Nucleus accumbens (tissue), 56 donors: ENCODE data around the gene VRK2.
A peak's percentile ranks its signal among the peaks of the same experiment; 100 is the strongest.

Experiments
- DNase-seq, 56 donors: peaks; one replicate each; lab custom pipeline; 2025; lab: John Stamatoyannopoulos, UW

The VRK2 gene

DNA sequence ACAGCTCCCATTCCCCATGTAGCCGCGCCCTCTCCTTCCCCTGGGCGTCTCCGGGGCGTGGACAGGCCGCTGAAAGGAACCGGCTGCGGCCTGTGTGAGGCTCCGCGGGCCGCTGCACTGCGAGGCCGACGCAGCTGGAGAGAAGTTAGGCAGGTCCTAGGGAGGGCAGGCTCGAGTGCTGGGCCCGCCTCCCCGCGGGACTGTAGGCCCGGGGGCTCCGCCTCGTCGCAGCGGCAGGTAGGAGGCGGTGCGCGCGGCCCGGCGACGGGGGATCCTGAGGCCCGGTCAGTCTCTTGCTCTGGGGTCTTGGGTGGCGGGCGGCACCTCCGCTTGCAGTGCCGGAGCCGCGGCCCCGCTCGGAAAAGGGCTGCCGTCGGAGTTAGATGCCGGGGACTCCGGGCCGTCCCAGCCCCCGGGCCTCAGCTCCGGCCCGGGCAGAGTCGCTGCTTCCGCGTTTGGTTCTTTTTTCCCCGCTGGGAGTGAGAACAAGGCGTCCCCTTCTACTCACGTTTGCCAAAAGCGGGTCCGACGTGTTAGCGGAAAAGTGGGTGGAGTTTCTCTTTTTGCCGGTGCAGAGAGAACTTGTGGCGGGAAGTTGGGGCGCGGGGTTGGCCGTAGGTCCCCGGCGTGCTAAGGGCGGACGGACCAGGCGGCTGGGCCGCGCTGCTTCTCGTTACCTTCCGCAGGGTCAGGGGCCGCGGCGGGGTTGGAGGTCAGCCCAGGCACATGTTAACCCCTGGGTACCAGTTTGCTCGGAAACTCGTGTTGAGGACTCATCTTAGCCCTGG is at the start of gene VRK2:
VRK2 (plus strand) TSS at position 222 of the 788 bp plus-strand sequence. CDS start 2,026 bp downstream, outside the sequence.
- DNase-seq = peak in 44 of 56 donors; percentile 17 to 75 (median 57)

DNA sequence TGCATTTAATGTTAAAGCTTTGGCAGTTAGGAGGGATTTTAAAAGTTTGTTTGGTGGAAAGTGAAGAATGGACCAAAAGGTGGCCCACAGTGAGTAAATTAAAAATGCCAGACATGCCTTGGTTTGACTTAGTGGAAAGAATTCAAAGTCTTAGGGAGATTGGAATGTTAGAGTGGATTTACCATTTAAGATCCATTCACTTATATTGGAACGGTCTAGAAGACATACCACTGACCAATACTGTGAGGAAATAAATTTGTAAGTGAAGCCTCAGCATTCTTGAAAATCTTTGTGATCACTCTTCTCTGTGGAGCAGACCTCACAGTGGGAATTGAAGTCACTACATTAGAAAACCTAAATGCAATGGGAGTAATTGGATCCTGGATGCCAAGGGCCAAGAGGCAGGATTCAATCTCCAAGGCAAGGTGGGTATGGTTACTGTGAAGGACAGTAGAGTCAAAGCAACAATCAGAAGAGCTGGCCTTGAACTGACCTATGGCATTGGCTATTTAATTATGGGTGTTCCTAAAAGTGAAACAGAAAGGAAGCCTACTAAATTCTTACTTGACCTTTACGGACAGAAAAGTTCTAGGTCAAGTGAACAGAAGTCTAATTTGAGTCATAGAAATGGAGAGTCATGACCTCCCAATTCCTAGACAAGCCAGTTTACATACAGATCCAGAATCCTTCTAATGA is 40.2 kb upstream of the VRK2 start:
- no peak for DNase-seq

DNA sequence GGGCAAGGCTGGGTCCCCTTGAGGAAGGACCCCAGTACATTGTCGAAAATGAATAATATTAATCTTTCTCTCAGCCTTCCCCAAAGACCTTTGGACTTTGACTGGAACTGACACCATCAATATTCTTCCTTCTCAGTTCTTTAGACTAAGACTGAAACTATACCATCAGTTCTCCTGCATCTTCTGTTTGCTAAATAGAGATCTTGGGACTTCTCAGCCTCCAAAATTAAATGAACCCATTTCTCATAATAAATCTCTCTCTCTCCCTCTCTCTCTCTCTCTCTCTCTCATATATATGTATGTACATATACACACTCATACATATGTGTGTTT is 39.7 kb upstream of the VRK2 start:
- DNase-seq = no peak

DNA sequence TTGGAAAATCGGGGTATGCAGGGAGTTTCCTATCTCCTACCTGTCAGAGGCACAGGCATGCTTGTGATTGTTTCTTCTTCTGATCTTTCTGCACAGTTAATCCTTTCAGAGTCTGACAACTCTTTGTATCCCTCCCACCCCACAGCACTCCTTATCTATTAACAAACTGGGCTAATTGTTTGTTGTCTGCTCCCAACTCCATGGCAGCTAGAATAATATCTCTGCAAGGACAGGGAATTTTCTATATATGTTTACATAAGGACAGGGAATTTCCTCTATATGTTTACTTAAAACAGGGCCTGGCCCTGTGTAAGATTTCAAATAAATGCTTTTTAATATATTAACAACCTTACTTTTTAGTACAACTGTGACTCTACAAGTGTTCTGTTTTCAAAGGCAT is 36.0 kb upstream of the VRK2 start:
- DNase-seq = no peak

DNA sequence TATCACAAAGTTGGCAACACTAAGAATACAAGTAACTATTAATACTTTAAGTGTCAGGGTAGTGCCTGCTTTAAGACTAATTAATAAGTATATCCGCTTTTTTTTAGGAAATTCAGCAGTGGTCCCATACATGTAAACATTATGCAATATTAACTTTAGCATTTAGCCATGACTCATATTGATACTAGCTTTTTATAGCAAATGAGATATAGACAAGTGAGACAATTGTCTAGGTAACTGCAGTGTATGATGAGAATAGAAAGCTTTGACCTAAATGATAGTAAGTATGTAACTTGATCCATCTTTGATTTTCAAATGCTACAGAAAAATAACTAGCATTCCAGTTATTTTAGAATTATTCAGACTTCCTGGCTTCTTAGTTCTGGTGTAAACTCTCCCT is 27.4 kb upstream of the VRK2 start:
- DNase-seq = no peak

DNA sequence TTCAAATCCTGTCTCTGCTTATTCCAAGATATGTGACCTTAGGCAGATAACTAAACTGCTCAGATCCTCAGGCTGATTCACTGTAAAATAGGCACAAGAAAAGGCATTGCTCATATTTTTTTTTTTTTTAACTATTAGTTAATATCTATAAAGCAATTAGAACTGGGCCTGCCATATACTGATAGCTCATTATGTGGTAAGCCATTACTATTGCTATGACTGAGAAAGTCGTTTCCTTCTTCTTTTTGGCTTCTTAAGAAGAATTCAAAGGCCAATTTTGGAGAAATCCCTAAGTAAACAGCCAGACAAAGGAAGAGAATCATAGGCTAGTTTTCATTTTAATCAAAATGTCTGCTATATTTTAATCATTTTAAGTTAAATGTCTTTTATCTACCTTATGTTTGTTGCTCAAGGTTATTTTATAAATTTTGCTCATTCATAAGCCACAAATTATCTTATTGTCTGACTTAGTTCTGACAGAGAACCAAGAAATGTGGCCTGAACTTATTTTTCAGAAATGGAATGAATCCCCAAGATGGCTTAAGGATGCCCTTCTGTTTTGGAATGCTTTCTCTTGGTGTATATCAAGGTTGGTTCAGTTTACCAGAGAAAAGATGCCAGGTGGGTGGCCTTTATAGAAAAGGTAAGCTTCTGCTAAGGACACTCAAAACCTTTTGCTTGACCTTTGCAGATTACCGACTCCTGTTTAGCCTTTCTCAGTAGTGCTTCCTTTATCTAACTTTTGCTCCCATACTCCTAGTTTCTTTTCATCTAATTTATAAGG is 21.3 kb upstream of the VRK2 start:
- DNase-seq = no peak

DNA sequence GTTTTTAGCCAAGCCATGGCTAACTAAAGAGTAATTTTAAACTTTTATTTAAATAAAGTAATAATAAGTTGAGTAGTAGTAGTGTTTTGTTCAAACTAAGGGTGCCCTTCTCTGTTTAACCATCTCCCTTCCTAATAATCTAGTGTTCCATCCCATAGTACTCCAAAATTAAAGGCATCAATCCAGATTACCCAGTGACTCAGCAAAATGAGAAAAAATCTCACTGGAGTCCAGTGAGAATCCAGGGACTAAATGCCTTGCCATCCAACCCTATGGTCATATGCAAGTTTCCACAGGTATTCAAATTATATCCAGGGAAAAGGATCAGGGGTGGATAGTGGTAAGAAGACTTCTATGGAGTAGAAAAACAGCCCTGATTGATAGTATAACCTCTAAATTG is 19.6 kb upstream of the VRK2 start:
- no peak for DNase-seq

DNA sequence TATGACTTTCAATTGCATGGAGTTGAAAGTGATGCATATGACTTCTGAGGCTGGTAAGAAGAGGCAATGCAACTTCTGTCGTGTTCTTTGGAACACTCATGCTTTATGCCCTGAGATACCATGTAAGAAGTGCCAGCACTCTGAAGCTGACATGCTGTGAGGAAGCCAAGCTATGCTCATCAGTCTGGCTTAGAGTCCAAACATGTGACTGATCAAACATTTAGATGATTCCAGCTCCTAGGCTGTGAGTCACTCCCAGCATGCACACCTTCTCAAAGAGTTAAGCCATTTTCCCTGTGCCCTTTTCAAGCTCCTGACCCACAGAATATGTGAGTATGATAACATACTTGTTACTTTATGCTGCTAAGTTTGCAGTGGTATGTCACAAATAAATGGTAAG is 15.8 kb upstream of the VRK2 start:
- DNase-seq = no peak

DNA sequence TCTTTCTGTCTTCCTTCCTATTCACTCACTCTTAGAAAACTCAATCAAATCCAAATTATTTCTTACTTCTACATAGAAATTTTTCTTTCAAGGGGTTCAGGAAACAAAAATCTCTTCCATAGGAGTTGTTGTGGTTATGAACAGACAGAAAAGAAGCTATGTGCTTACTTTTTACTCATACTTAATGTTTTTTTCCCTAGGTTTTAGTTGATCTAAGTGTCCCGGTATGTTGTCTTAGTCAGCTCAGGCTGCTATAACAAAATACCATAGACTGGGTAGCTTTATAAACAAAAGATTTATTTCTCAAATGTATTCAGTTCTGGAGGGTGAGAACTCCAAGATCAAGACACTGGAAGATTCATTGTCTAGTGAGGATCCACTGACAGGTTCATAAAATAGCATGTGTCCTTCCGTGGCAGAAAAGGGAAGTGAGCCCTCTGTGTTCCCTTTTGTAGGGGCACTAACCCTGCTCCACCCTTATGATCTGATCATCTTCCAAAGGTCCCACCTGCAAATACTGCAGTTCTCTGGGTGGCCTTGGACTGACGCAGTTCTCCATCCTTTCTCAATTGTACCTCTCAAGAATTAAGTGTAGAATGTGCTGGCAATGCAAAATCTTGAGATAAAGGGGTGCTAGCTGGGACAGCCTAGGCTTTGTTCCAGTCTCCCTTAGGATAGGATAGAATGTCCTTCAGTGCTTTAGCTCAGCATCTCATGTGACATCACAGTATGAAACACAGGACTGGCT is 14.4 kb upstream of the VRK2 start:
- DNase-seq = no peak

DNA sequence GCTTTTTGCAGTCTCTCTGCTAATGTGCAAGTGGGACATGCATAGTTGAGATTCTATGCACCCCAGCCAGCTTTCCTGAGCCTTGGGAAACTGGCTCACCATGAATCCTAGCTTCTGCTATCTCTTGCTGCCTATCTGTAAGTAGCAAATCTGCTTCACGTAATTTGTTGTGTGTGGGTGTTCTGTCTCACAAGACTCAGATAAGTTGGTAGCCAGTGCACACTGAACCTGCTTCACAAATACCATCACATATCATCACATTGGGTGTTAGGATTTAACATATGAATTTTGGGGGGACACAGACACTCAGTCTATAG is 13.9 kb upstream of the VRK2 start:
- no peak for DNase-seq

DNA sequence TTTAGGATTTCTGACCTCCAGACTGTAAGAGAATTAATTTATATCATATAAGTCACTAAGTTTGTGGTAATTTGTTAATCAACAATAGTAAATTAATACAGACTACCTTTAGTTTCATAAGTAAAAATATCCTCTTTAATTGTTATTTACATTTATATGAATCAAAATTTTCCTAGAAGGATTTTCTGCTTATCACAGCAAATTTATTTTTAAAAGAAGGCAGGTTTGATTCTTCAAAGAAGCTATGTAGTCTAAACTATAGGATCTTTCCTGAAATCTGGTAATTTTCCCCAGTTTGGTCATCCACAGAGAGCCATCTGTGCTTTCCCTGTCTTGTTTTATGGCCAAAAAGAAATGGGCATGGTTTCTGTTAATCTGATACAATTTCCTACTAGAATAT is 13.1 kb upstream of the VRK2 start:
- no peak for DNase-seq

DNA sequence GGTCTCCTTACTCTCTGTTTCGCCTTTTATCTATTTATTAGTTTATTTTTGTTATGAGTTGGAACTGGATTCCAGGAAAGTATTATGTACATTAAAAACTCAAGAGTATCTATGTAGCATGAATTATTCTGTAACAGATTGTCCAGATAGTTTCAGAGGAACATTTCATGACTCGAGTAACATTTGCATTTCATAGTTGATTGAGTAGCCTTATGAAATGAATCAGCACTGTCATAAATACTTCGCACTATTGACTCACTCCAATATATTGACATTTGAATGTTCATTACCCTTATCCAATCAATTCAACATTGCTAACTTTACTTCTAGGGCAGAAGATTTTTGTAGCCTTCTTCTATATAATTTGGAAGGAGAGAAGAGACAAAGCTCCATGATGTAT is 11.3 kb upstream of the VRK2 start:
- no peak for DNase-seq

DNA sequence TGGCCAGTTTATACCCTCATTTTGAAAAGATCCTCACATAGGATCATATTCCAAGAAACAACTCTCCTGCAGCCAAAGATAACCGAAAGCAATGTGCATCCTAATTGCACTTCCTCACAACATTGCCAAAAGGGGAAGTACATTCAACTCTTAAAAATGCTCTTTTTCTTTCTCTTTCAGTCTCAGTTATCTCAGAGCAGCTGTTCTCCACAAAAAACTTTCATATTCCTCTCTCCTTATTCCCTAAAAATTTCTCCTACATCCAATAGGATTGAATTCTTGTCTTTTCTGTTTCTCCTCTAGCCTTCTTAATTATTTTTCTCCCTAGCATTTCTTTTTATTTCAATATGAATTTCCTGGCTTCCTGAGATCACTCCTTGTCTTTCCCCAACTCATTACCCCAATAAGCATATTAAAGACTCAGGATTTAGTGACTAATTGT is 7.4 kb upstream of the VRK2 start:
- no peak for DNase-seq

DNA sequence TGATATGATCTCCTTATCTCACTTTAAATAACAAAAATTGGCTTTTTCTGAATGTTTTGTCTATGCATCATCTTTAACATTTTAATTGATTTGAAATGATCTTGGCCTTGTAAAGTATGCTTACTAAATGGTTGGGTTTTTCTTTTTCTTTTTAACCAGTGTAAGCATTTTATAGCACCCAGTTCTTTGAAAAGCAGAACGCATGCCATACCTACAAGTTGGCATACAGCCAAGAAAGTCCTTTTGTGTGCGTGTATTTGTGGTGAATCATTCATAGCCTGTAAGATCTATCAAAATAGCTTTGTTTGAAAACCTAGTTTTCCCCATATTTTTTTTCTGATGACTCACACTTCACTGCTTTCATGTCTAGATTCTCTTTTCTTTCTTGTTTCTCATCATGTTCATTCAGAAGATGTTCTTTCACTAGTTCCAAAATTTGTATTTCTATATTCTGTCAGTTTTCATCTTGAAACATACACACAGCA is 4.1 kb upstream of the VRK2 start:
- DNase-seq = peak in 1 of 56 donors; percentile 13

DNA sequence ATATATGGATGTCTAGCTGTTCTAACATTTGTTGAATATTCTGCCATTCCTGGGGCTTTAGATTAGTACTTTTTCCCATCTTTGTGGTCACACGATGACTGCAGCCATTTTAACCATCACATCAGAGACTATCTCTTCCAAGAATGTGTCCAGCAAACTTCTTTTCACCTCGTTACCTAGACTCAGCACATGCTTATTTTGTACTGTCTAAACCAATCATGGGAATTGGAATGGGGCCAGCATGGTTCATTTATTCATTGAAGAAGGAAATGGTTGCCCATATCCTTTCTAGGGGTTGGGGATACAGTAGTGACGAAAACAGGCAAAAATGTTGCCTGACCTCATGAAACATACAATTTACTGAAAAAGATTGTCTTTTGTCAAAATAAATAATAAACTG is 2.5 kb upstream of the VRK2 start:
- no peak for DNase-seq

DNA sequence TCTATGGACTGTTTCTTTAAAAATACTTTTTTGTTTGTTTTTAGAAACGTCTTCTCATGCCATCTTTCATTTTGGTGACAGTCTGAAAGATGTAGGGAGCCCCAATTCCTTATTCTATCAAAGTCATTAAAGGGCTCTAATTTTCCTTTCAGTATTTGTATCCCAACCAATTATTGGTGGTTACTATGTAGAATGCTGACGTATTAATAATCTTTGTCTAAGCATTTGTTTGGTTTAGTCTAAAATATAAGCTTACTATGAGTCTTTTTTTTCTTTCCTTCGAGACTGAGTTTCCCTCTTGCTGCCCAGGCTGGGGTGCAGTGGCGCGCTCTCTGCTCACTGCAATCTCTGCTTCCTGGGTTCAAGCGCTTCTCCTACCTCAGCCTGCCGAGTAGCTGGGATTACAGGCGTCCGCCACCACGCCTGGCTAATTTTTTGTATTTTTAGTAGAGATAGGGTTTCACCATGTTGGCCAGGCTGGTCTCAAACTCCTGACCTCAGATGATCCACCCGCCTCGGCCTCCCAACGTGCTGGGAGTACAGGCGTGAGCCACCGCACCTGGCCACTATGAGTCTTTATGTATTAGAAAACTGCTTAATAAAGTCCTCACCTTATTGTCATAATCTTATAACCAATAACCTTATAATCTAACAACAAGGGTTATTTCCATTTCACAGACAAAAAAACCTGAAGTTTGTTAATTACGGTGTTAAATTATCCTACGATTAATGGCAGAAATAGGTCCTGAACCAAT is 849 bp upstream of the VRK2 start:
- no peak for DNase-seq

DNA sequence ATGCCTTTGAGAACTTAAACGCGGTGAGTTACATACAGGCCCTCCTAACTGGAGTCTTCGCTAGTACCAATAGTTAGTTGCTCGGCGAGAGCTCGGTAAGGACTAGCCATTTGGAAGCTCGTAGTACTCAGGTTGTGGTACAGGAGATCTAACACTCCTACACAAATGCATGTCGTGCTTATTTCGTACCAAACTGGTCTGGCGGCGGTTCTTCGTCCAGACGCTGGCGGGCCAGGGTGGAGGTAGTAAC is 346 bp upstream of the VRK2 start:
- DNase-seq = peak in 1 of 56 donors; percentile 58

DNA sequence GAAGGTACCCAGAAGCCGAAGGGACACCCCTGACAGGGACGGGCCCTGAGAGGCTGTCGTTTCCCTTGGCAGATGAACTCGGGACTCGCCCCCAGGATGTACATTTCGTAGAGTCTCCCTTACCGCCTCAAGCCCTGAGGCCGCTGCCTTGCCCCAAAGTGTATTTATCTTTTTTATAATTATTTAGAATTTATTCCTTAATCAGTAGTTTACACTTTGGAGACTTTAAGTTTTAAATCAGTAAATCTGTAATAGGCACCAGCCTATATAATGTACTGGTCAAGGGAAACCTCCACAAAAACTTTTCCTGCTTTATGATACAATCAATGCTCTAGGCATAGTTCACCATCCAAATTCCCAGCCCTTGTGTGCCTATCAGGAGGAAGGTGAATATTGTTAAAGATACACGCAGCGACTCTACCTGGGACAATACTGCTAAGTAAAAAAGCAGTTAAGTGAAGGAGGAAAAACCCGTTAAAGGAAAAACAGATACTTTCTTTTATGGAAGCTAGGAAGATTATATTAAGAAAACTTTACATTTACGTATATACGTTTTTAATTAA is 848 bp downstream of the VRK2 start:
- peak in 4 of 56 donors; percentile 14 to 59 (median 51) for DNase-seq

DNA sequence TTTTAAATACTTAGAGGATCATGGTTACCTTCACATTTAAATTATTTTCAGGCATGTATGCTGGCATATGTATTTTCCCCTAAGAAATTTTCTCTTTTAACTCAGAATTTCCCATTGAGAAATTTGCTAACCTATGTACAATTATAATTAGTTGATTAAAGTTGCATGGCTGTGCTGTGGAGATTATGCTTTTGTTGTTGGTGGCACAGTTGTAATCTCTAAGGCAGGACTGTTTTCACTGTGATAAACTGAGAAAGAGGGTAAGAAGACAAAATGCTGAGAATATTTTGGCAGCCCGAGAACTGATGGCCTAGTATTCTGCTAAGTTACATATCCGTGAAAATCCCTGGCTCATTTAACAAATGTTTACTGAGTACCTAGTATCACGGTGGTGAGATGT is 1.4 kb downstream of the VRK2 start:
- DNase-seq = no peak

DNA sequence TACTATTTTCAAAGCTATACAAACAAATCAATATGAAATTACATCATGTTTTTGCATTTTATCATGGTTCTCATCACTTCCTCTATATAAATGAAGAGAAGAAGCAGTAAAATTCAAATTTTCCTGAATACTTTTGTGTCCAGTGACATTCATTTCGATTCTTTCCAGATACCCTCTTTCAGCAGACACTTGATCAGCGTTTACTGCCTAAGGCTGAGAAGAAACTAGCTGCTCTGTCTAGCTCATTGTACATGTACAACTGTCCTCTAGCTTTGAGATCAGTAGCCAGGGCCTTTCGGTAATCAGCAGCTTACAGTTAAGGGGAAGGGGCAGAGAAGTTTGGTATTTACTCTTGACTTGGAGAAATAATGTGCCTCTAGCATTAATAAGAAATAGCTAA is 4.8 kb downstream of the VRK2 start:
- no peak for DNase-seq
